DND-41 (cell line): Measurements from ENCODE around the gene IKBKG.

Source experiments
- ATAC-seq: fragments of 200-7000 bp; cut with Tn5 transposase; 3 replicates; pipeline ENCODE4 v1.9.1; 2021; ENCODE audit warnings: low read depth; ENCODE audit not compliant: insufficient read depth
- DNase-seq: peaks from one replicate; pipeline ENCODE4 v3.0.0-alpha.2; 2020
- H2AFZ ChIP-seq: 2 replicates; pipeline ENCODE4 v1.6.0; 2012; ENCODE audit warnings: low read depth, low read length
- H3K27ac ChIP-seq: 2 replicates; pipeline ENCODE4 v1.5.1; 2012; ENCODE audit warnings: low read length, inconsistent platforms
- H3K27me3 ChIP-seq: fragments of 200-600 bp; sonication (generic); 2 replicates; pipeline ENCODE4 v1.6.0; 2012; ENCODE audit warnings: low read length, mild to moderate bottlenecking, inconsistent platforms; ENCODE audit not compliant: insufficient read depth, poor library complexity
- H3K36me3 ChIP-seq: 2 replicates; pipeline ENCODE4 v1.5.1; 2012; ENCODE audit warnings: low read length, inconsistent platforms; ENCODE audit not compliant: insufficient read depth
- H3K4me1 ChIP-seq: 2 replicates; pipeline ENCODE4 v1.5.1; 2012; ENCODE audit warnings: mild to moderate bottlenecking, low read length; ENCODE audit not compliant: insufficient read depth
- H3K4me2 ChIP-seq: 2 replicates; pipeline ENCODE4 v1.6.0; 2012; ENCODE audit warnings: mild to moderate bottlenecking, moderate library complexity, low read length, inconsistent platforms; ENCODE audit not compliant: insufficient read depth
- H3K4me3 ChIP-seq, 2 experiments: fragments of 200-600 bp in 1 of 2; shearing (Covaris generic) in 1 of 2; 2 replicates each; pipeline ENCODE4 v1.5.1; 2012 to 2016; ENCODE audit warnings: inconsistent platforms in 2 of 2, low read length in 2 of 2, mild to moderate bottlenecking in 2 of 2, low read depth in 1 of 2, moderate library complexity in 1 of 2
- H3K79me2 ChIP-seq: 2 replicates; pipeline ENCODE4 v1.6.0; 2012; ENCODE audit warnings: low read length, inconsistent platforms; ENCODE audit not compliant: insufficient read depth
- H3K9ac ChIP-seq: 2 replicates; pipeline ENCODE4 v1.6.0; 2012; ENCODE audit warnings: low read depth, mild to moderate bottlenecking, inconsistent platforms, low read length, moderate library complexity
- H3K9me3 ChIP-seq: 2 replicates; pipeline ENCODE4 v1.5.1; 2012; ENCODE audit warnings: low read length, moderate library complexity, mild to moderate bottlenecking, inconsistent platforms; ENCODE audit not compliant: insufficient read depth, severe bottlenecking
- H4K20me1 ChIP-seq: 2 replicates; pipeline ENCODE4 v1.6.0; 2012; ENCODE audit warnings: low read length; ENCODE audit not compliant: insufficient read depth
- CTCF ChIP-seq: IDR thresholded peaks from 2 replicates; pipeline ENCODE4 v1.5.1; 2012; ENCODE audit warnings: borderline replicate concordance, low read length, moderate library complexity, mild to moderate bottlenecking; ENCODE audit not compliant: poor library complexity, severe bottlenecking; ENCODE audit errors: extremely low read depth
- EZH2 ChIP-seq: IDR thresholded peaks from 3 replicates; pipeline ENCODE4 v1.6.1; 2012; ENCODE audit warnings: borderline replicate concordance, low read depth, mild to moderate bottlenecking, moderate library complexity, low read length, inconsistent platforms; ENCODE audit not compliant: severe bottlenecking

IKBKG gene

GRCh38 chrX:154592505-154592904 lies 45.1 kb downstream of the IKBKG start:
- Histone ChIP-seq H3K36me3 (no peaks in the 10 kb centered on the region), H3K9ac (no peak overlapping the region), H3K9me3 (no peaks in the 10 kb centered on the region), H3K27ac (no peak overlapping the region), H3K4me3 (no peak overlapping the region), H3K79me2 (no peaks in the 10 kb centered on the region), H3K27me3 (no peaks in the 10 kb centered on the region), H3K4me2 (no peak overlapping the region), H2AFZ (no peak overlapping the region), H3K4me1 (no peaks in the 10 kb centered on the region), H4K20me1 (no peaks in the 10 kb centered on the region)
- no peak for TF ChIP-seq CTCF
- TF ChIP-seq EZH2: no peak
- DNase-seq (no peak), ATAC-seq (no peak)

- DNase-seq: no peak
- Histone ChIP-seq H4K20me1 (no peaks in the 10 kb centered on the region), H2AFZ (no peak overlapping the region), H3K27me3 (no peaks in the 10 kb centered on the region), H3K4me1 (no peaks in the 10 kb centered on the region), H3K79me2 (no peaks in the 10 kb centered on the region), H3K4me2 (no peak overlapping the region), H3K36me3 (no peaks in the 10 kb centered on the region), H3K4me3 (no peak overlapping the region), H3K27ac (no peak overlapping the region), H3K9ac (no peak overlapping the region), H3K9me3 (no peaks in the 10 kb centered on the region)
- ATAC-seq: no peak
- TF ChIP-seq CTCF (no peak), EZH2 (no peak)
Observed at GRCh38 chrX:154593201-154593600, 45.8 kb downstream of the IKBKG start.

GRCh38 chrX:154594491-154594890 lies 47.1 kb downstream of the IKBKG start:
- Histone ChIP-seq H3K9ac (no peak overlapping the region), H3K4me2 (no peak overlapping the region), H3K27me3 (no peaks in the 10 kb centered on the region), H3K79me2 (no peaks in the 10 kb centered on the region), H3K27ac (no peak overlapping the region), H4K20me1 (no peaks in the 10 kb centered on the region), H3K36me3 (no peaks in the 10 kb centered on the region), H3K4me3 (no peak overlapping the region), H2AFZ (no peak overlapping the region), H3K9me3 (no peaks in the 10 kb centered on the region), H3K4me1 (0 out of 2 replicates have a peak, but pooled peaks cover under 1% of the 10 kb centered on the region)
- DNase-seq (no peak), ATAC-seq (no peak)
- no peak for TF ChIP-seq CTCF
- TF ChIP-seq EZH2: no peak

- no peaks in the 10 kb centered on the region for H3K36me3 ChIP-seq
- DNase-seq: no peak
- H3K9ac ChIP-seq: no peak overlapping the region
- H3K27ac ChIP-seq: no peak overlapping the region
- H3K4me3 ChIP-seq: no peak overlapping the region
- H3K4me1 ChIP-seq: 0 out of 2 replicates have a peak, but pooled peaks cover 2% of the 10 kb centered on the region
- H3K27me3 ChIP-seq: no peaks in the 10 kb centered on the region
- H3K4me2 ChIP-seq: no peak overlapping the region
- no peak for ATAC-seq
- H3K9me3 ChIP-seq: no peaks in the 10 kb centered on the region
- no peak overlapping the region for H2AFZ ChIP-seq
- no peaks in the 10 kb centered on the region for H4K20me1 ChIP-seq
- no peaks in the 10 kb centered on the region for H3K79me2 ChIP-seq
- TF ChIP-seq EZH2 (no peak), CTCF (no peak)
Observed at GRCh38 chrX:154595559-154596249, 48.3 kb downstream of the IKBKG start.
